CD14-positive monocyte (primary cell): ENCODE measurements around the gene GNAT1. TPM values are rescaled to one million over a fixed set of nuclear protein-coding genes. Genes with fewer than 3 reads are reported as not detected.

Experiments
- DNase-seq, 3 donors: peaks; one replicate each; pipeline ENCODE4 v3.0.0-alpha.2; 2011 to 2022
- H2AFZ ChIP-seq: 2 replicates; pipeline ENCODE4 v1.6.0; 2012; ENCODE audit warnings: mild to moderate bottlenecking, low read depth, low read length, inconsistent platforms; ENCODE audit not compliant: insufficient read depth, poor library complexity, severe bottlenecking
- H3K27ac ChIP-seq, 2 donors: 1 replicate in 1 of 2; 2 replicates in 1 of 2; pipeline ENCODE4 v1.5.1; 2012 to 2013; ENCODE audit warnings: low read length in 2 of 2, control low read depth in 1 of 2, inconsistent platforms in 1 of 2, low read depth in 1 of 2, mild to moderate bottlenecking in 1 of 2
- H3K27me3 ChIP-seq, 2 donors: one replicate each; pipeline versions ENCODE4 v1.6.0 to v1.6.1; 2011 to 2013; ENCODE audit warnings: low read length in 2 of 2; ENCODE audit not compliant: control insufficient read depth in 2 of 2, insufficient read depth in 2 of 2
- H3K36me3 ChIP-seq, 2 donors: replicated peaks in 1 of 2; 1 replicate in 1 of 2; 2 replicates in 1 of 2; pipeline versions ENCODE4 v1.5.1 to v1.6.1; 2012 to 2013; ENCODE audit warnings: low read length in 2 of 2, control low read depth in 1 of 2, inconsistent platforms in 1 of 2, mild to moderate bottlenecking in 1 of 2; ENCODE audit not compliant: insufficient read depth in 2 of 2, control insufficient read depth in 1 of 2
- H3K4me1 ChIP-seq, 2 donors: 1 replicate in 1 of 2; 2 replicates in 1 of 2; pipeline versions ENCODE4 v1.5.1 to v1.6.1; 2012 to 2013; ENCODE audit warnings: low read length in 2 of 2, control low read depth in 1 of 2, inconsistent platforms in 1 of 2, mild to moderate bottlenecking in 1 of 2, moderate library complexity in 1 of 2; ENCODE audit not compliant: insufficient read depth in 2 of 2, control insufficient read depth in 1 of 2
- H3K4me2 ChIP-seq: replicated peaks from 2 replicates; pipeline ENCODE3; 2012; ENCODE audit warnings: low read length, moderate library complexity, mild to moderate bottlenecking; ENCODE audit not compliant: poor library complexity, severe bottlenecking; ENCODE audit errors: extremely low read depth
- H3K4me3 ChIP-seq, 3 experiments: fragments of 200-600 bp in 1 of 3; sonication (generic) in 1 of 3; replicated peaks in 1 of 3; 1 replicate in 2 of 3; 2 replicates in 1 of 3; pipeline ENCODE4 v1.5.1; 2011 to 2013; ENCODE audit warnings: low read length in 3 of 3, mild to moderate bottlenecking in 3 of 3, control low read depth in 2 of 3, low read depth in 2 of 3, inconsistent platforms in 1 of 3, moderate library complexity in 1 of 3
- H3K79me2 ChIP-seq: 2 replicates; pipeline ENCODE4 v1.6.0; 2012; ENCODE audit warnings: mild to moderate bottlenecking, control low read depth, inconsistent platforms, low read length, moderate library complexity; ENCODE audit not compliant: insufficient read depth
- H3K9ac ChIP-seq: 2 replicates; pipeline ENCODE4 v1.6.0; 2017; ENCODE audit warnings: low read length, mild to moderate bottlenecking; ENCODE audit not compliant: insufficient read depth, poor library complexity, severe bottlenecking
- H3K9me3 ChIP-seq, 2 donors: replicated peaks in 1 of 2; 1 replicate in 1 of 2; 2 replicates in 1 of 2; pipeline versions ENCODE4 v1.5.1 to v1.6.1; 2012 to 2013; ENCODE audit warnings: low read length in 2 of 2, control low read depth in 1 of 2; ENCODE audit not compliant: control insufficient read depth in 1 of 2, insufficient read depth in 1 of 2
- H4K20me1 ChIP-seq: 2 replicates; pipeline ENCODE4 v1.6.0; 2012; ENCODE audit warnings: mild to moderate bottlenecking, low read length, control low read depth, moderate library complexity; ENCODE audit not compliant: insufficient read depth
- H3K27ac Mint-ChIP-seq, 7 donors: one replicate each; pipeline ENCODE4 v1.8.0; 2020; ENCODE audit warnings: mild to moderate bottlenecking in 7 of 7, mixed read lengths in 7 of 7, moderate library complexity in 6 of 7, inconsistent platforms in 2 of 7
- H3K27me3 Mint-ChIP-seq, 3 donors: one replicate each; pipeline ENCODE4 v1.8.0; 2021 to 2022; ENCODE audit warnings: low read depth in 3 of 3, mild to moderate bottlenecking in 3 of 3, mixed read lengths in 3 of 3, moderate library complexity in 3 of 3, inconsistent platforms in 1 of 3
- H3K36me3 Mint-ChIP-seq, 2 donors: one replicate each; pipeline ENCODE4 v1.8.0; 2020; ENCODE audit warnings: mixed read lengths in 2 of 2, inconsistent platforms in 1 of 2, mild to moderate bottlenecking in 1 of 2
- H3K4me1 Mint-ChIP-seq: one replicate; pipeline ENCODE4 v1.8.0; 2020; ENCODE audit warnings: mild to moderate bottlenecking, mixed read lengths
- H3K4me3 Mint-ChIP-seq, 2 donors: one replicate each; pipeline ENCODE4 v1.8.0; 2020; ENCODE audit warnings: mild to moderate bottlenecking in 2 of 2, mixed read lengths in 2 of 2, moderate library complexity in 1 of 2
- H3K9me3 Mint-ChIP-seq, 7 donors: one replicate each; pipeline ENCODE4 v1.8.0; 2020 to 2022; ENCODE audit warnings: mixed read lengths in 7 of 7, mild to moderate bottlenecking in 6 of 7, moderate library complexity in 6 of 7, inconsistent platforms in 2 of 7
- WGBS: methylation state at CpG from one replicate; pipeline ENCODE4 v1.1.5; 2013; ENCODE audit warnings: missing lambda C conversion rate; ENCODE audit not compliant: insufficient coverage; 5-methylcytosine and 5-hydroxymethylcytosine counted together
- intact Hi-C, 2 donors: fragments of 100-400 bp; cut with micrococcal nuclease; formaldehyde crosslinking; loops; one replicate each; pipeline versions ENCODE4 v1.15.0 to v1.15.1; 2023
- polyA plus RNA-seq, 3 donors: library from polyadenylated mRNA; depleted of rRNA in 1 of 3; unstranded in 2 of 3; stranded (reverse) in 1 of 3; fragments of 300-500 nt in 2 of 3; fragments of >200 nt in 1 of 3; fragmentation: Illumina TruSeq in 2 of 3; gene quantifications; 1 replicate in 2 of 3; 2 replicates in 1 of 3; pipeline ENCODE4 v1.2.3, GENCODE V29; 2012 to 2021
- TF ChIP-seq, protein P1 (sequence below): fragments of 200-600 bp; IDR thresholded peaks from one replicate; pipeline ENCODE4 v1.8.0; 2022; ENCODE audit warnings: antibody characterized with exemption, mild to moderate bottlenecking

The GNAT1 gene
- polyA plus RNA-seq, 3 donors = not detected

DNA sequence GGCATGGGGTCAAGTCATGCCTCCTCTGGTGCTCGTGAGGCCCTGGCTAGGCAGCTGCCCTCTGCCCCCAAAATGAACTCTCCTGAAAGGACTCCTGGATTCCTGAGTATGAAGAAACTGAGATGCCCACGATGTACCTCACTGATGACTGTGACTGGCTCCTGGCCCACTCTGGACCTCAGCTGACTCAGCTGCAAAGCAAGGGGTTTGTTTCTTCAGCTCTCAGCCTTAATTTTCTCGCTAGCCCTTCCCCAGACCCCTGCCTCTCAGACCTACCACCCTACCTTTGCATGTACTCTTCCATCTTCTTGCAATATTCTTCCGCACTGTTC, 39.4 kb downstream of the GNAT1 start:
- peak overlapping the region; percentile 81 to 95 (median 93) for H3K27ac Mint-ChIP-seq
- WGBS = 40% methylated on average over 2 of the region's 4 CpGs
- H3K27me3 Mint-ChIP-seq = peaks cover 7 to 12% (median 10%) of the 10 kb centered on the region in 3 donors
- TF ChIP-seq, protein P1, sequence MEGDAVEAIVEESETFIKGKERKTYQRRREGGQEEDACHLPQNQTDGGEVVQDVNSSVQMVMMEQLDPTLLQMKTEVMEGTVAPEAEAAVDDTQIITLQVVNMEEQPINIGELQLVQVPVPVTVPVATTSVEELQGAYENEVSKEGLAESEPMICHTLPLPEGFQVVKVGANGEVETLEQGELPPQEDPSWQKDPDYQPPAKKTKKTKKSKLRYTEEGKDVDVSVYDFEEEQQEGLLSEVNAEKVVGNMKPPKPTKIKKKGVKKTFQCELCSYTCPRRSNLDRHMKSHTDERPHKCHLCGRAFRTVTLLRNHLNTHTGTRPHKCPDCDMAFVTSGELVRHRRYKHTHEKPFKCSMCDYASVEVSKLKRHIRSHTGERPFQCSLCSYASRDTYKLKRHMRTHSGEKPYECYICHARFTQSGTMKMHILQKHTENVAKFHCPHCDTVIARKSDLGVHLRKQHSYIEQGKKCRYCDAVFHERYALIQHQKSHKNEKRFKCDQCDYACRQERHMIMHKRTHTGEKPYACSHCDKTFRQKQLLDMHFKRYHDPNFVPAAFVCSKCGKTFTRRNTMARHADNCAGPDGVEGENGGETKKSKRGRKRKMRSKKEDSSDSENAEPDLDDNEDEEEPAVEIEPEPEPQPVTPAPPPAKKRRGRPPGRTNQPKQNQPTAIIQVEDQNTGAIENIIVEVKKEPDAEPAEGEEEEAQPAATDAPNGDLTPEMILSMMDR = no peak
- Histone ChIP-seq H2AFZ (no peak overlapping the region), H3K79me2 (peaks cover 77% of the 10 kb centered on the region), H3K4me1 (peaks cover 93 to 97% of the 10 kb centered on the region in 2 donors), H3K36me3 (no peaks in the 10 kb centered on the region), H3K9me3 (no peaks in the 10 kb centered on the region), H3K4me3 (peak overlapping the region in 2 of 3 experiments; percentile 12 to 71), H3K9ac (peak overlapping the region; percentile 44), H3K27me3 (peaks cover 0 to 3% of the 10 kb centered on the region in 2 donors), H4K20me1 (no peaks in the 10 kb centered on the region), H3K4me2 (peak overlapping the region; percentile 78), H3K27ac (peak overlapping the region; percentile 55 to 88)
- H3K9me3 Mint-ChIP-seq = peaks cover 0 to 2% (median 0%) of the 10 kb centered on the region in 7 donors
- intact Hi-C loops = loop anchor here in 1 of 2 donors (1.0 kb wide), 1 partner anchor 14 kb away; no protein-coding TSS in a partner anchor
- peak in 1 of 3 donors; percentile 43 for DNase-seq
- peak overlapping the region; percentile 51 to 78 for H3K4me3 Mint-ChIP-seq
- peaks cover 89% of the 10 kb centered on the region for H3K4me1 Mint-ChIP-seq
- H3K36me3 Mint-ChIP-seq = no peaks in the 10 kb centered on the region

DNA sequence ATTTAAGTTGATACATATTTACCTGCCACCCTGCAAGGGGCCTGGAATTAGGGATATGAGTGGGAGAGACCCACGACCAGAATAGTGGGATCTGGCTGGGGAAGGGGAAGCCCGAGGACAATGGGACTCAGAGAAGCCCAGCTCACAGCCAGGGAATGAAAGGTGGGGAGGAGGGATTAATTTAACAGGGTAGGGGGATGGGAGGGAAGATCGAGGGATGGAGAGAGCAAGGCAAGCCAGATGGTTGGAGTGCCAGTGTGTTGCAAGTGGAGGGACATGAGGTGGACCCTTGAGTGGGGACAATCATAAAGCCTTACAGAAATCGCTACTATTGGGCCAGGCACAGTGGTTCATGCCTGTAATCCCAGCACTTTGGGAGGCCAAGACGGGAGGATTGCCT, 40.2 kb downstream of the GNAT1 start:
- Histone ChIP-seq H3K9me3 (no peaks in the 10 kb centered on the region), H4K20me1 (peaks cover 5% of the 10 kb centered on the region), H3K27ac (no peak overlapping the region), H3K27me3 (no peaks in the 10 kb centered on the region), H3K4me3 (peak overlapping the region in 1 of 3 experiments; percentile 71), H3K36me3 (no peaks in the 10 kb centered on the region), H3K4me2 (peak overlapping the region; percentile 78), H2AFZ (no peak overlapping the region), H3K9ac (no peak overlapping the region), H3K4me1 (peaks cover 85 to 90% of the 10 kb centered on the region in 2 donors), H3K79me2 (peaks cover 84% of the 10 kb centered on the region)
- Mint-ChIP-seq H3K27me3 (peaks cover 3 to 5% (median 3%) of the 10 kb centered on the region in 3 donors), H3K27ac (peak overlapping the region in 2 of 7 donors; percentile 42 to 95), H3K36me3 (peaks cover 0 to 3% of the 10 kb centered on the region in 2 donors), H3K4me3 (no peak overlapping the region), H3K9me3 (no peaks in the 10 kb centered on the region), H3K4me1 (peaks cover 81% of the 10 kb centered on the region)
- 100% methylated on average over 5 of the region's 5 CpGs for WGBS
- TF ChIP-seq, protein P1 = no peak
- intact Hi-C loops = loop anchor here in 1 of 2 donors (1.0 kb wide), 1 partner anchor 13 kb away; no protein-coding TSS in a partner anchor
- DNase-seq = no peak
